Measurements from ENCODE around the gene MPHOSPH6. TPM values are rescaled to one million over a fixed set of nuclear protein-coding genes. Genes with fewer than 3 reads are reported as not detected.
"Not testable (repeated sequence)": the region's sequence is repeated elsewhere in the genome, so short reads cannot be mapped to it uniquely, and the experiment has no call there.

MPHOSPH6 gene
- total RNA-seq, 1 donor from 2014 or later = 31.6 TPM

DNA sequence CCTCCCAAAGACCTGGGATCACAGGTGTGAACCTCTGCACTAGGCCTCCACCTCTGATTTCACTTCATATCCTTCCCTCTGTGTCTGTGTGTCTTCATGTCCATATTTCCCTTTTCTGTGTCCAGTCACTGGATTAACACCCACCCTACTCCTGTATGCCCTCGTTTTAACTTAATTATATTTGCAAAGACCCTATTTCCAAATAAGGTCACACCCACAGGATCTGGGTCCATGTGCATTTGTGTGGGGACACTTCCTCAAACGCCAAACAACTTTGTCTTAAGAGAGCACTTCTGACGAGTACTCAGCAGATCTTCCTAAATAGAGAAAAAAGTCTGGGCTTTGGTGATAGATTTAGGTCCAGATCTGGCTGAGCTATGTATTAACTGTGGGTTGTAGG, 56.3 kb downstream of the MPHOSPH6 start:
- ATAC-seq (ENCODE audit: low read depth) (no peak), DNase-seq (no peak)
- H3K4me3 Mint-ChIP-seq = no peak overlapping the region
- H3K4me1 Mint-ChIP-seq = no peaks in the 10 kb centered on the region
- no peaks in the 10 kb centered on the region for H3K9me3 Mint-ChIP-seq
- TF ChIP-seq, protein P1, sequence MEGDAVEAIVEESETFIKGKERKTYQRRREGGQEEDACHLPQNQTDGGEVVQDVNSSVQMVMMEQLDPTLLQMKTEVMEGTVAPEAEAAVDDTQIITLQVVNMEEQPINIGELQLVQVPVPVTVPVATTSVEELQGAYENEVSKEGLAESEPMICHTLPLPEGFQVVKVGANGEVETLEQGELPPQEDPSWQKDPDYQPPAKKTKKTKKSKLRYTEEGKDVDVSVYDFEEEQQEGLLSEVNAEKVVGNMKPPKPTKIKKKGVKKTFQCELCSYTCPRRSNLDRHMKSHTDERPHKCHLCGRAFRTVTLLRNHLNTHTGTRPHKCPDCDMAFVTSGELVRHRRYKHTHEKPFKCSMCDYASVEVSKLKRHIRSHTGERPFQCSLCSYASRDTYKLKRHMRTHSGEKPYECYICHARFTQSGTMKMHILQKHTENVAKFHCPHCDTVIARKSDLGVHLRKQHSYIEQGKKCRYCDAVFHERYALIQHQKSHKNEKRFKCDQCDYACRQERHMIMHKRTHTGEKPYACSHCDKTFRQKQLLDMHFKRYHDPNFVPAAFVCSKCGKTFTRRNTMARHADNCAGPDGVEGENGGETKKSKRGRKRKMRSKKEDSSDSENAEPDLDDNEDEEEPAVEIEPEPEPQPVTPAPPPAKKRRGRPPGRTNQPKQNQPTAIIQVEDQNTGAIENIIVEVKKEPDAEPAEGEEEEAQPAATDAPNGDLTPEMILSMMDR (IDR thresholded peaks at IDR 0.05) = no peak
- POLR2A ChIA-PET = no interaction called here
- intact Hi-C loops (cut with micrococcal nuclease) = no loop called here
- H3K36me3 Mint-ChIP-seq (ENCODE audit: low read depth) = no peaks in the 10 kb centered on the region
- CTCF ChIA-PET = no interaction called here
- H3K27ac Mint-ChIP-seq = no peak overlapping the region
- peaks cover 6% of the 10 kb centered on the region for H3K27me3 Mint-ChIP-seq

DNA sequence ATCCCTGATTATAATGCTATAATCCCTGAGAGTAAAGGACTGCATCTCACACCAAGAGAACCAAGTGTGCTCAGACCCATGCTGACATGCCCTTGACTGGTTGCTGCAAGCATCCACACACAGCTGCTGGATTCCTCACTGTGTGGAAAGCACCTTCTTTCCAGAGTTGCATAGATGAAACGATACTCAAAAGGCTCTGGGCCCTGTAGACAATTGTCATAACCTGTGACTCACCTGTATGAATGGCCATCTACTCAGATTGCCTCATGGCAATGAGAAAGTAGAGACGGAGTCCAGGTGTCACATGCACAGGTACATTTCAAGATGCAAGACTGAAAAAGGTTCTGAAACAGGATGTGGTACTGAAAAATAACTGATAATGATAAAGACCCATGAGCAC, 58.1 kb downstream of the MPHOSPH6 start:
- Mint-ChIP-seq H3K4me3 (no peak overlapping the region), H3K9me3 (no peaks in the 10 kb centered on the region), H3K27ac (no peak overlapping the region), H3K27me3 (peaks cover 6% of the 10 kb centered on the region), H3K4me1 (no peaks in the 10 kb centered on the region), H3K36me3 (ENCODE audit: low read depth) (no peaks in the 10 kb centered on the region)
- intact Hi-C loops (cut with micrococcal nuclease) = no loop called here
- TF ChIP-seq, protein P1 (IDR thresholded peaks at IDR 0.05) = no peak
- ChIA-PET POLR2A (no interaction called here), CTCF (no interaction called here)
- no peak for DNase-seq
- ATAC-seq (ENCODE audit: low read depth) = no peak

DNA sequence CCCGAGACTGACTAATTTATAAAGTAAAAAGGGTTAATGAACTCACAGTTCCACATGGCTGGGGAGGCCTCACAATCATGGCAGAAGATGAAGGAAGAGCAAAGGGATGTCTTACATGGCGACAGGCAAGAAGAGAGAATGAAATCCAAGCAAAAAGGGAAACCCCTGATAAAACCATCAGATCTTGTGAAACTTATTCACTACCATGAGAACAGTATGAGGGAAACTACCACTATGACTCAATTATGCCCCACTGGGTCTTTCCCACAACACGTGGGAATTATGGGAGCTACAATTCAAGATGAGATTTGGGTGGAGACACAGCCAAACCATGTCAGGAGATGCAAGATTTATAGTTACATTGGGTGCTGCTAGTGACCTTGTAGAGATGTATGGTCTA, 60.8 kb downstream of the MPHOSPH6 start:
- ATAC-seq (ENCODE audit: low read depth); H3K9me3 Mint-ChIP-seq; H3K4me1 Mint-ChIP-seq; H3K36me3 Mint-ChIP-seq (ENCODE audit: low read depth); H3K27me3 Mint-ChIP-seq; H3K4me3 Mint-ChIP-seq; CTCF ChIA-PET; DNase-seq; POLR2A ChIA-PET; H3K27ac Mint-ChIP-seq; intact Hi-C loops (cut with micrococcal nuclease): not testable (repeated sequence)

DNA sequence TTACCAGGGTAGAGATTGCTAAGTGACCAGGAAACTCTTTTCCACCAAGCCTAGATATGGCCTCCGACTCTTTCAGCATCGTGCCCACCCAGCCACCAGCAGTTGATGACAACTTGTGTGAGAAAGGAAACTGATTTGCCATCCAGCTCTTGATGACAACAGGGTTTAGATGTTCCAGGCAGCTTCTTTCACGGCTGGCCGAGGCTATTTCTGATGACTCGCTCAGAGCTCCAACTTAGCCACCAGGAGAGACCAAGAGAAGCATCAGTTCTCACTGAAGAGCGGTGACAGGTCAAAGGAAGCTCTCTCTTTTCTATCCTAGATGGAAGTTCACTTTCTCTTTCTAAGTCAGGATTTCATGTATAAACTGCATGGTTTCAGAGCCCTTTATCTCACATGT, 61.2 kb downstream of the MPHOSPH6 start:
- no peak overlapping the region for H3K4me3 Mint-ChIP-seq
- intact Hi-C loops (cut with micrococcal nuclease) = no loop called here
- CTCF ChIA-PET = no interaction called here
- TF ChIP-seq, protein P1 (IDR thresholded peaks at IDR 0.05) = no peak
- H3K4me1 Mint-ChIP-seq = no peaks in the 10 kb centered on the region
- no peak overlapping the region for H3K27ac Mint-ChIP-seq
- ATAC-seq (ENCODE audit: low read depth) (no peak), DNase-seq (no peak)
- POLR2A ChIA-PET = no interaction called here
- no peaks in the 10 kb centered on the region for H3K36me3 Mint-ChIP-seq (ENCODE audit: low read depth)
- H3K9me3 Mint-ChIP-seq = no peaks in the 10 kb centered on the region
- H3K27me3 Mint-ChIP-seq = peaks cover 11% of the 10 kb centered on the region

DNA sequence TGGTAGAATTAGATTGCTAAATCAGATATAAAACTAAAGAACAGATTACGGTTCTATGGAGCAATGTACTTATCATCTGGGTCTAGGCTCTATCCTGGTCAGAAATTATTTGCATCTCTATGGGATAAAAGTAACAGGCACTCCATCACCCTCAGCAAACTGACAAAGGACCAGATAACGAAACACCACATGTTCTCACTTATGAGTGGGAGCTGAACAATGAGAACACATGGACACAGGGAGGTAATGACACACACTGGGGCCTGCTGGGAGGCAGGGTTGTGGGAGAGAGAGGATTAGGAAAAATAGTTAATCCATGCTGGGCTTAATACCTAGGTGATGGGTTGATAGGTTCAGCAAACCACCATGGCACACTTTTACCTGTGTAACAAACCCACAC, 61.9 kb downstream of the MPHOSPH6 start:
- ChIA-PET POLR2A (no interaction called here), CTCF (no interaction called here)
- Mint-ChIP-seq H3K36me3 (ENCODE audit: low read depth) (no peaks in the 10 kb centered on the region), H3K9me3 (no peaks in the 10 kb centered on the region), H3K4me3 (no peak overlapping the region), H3K4me1 (no peaks in the 10 kb centered on the region), H3K27me3 (peaks cover 13% of the 10 kb centered on the region), H3K27ac (no peak overlapping the region)
- intact Hi-C loops (cut with micrococcal nuclease) = no loop called here
- no peak for ATAC-seq (ENCODE audit: low read depth)
- TF ChIP-seq, protein P1 (IDR thresholded peaks at IDR 0.05) = no peak
- DNase-seq = no peak

DNA sequence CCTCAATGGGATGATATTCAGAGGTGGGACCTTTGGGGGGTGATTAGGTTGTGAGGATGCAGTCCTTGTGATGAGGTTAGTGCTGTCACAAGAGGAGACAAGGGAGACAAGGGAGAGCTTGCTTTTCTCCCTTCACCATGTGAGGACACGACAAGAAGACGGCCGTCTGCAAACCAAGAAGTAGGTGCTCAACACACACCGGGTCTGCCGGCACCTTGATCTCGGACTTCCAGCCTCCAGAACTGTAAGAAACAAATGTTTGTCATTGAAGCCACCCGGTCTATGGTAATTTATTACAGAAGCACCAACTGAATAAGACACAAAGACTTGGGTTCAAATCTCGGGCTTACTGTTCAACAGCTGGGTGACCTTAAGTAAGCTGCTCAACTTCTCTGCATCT, 64.9 kb downstream of the MPHOSPH6 start:
- ChIA-PET CTCF (no interaction called here), POLR2A (no interaction called here)
- Mint-ChIP-seq H3K27me3 (peaks cover 18% of the 10 kb centered on the region), H3K4me1 (no peaks in the 10 kb centered on the region), H3K27ac (no peak overlapping the region), H3K36me3 (ENCODE audit: low read depth) (no peaks in the 10 kb centered on the region), H3K9me3 (no peaks in the 10 kb centered on the region), H3K4me3 (no peak overlapping the region)
- no peak for DNase-seq
- intact Hi-C loops (cut with micrococcal nuclease) = no loop called here
- no peak for ATAC-seq (ENCODE audit: low read depth)
- TF ChIP-seq, protein P1 (IDR thresholded peaks at IDR 0.05) = no peak

Data from activated B cell treated with CpG ODN at 0.5 μM for 24 hours (primary cell).